GM21723 (cell line): ENCODE data around the gene SGO2.

Experiments
- ATAC-seq: cut with Tn5 transposase; IDR thresholded peaks from one replicate; pipeline ENCODE4 v1.9.1; 2021; ENCODE audit warnings: mild to moderate bottlenecking, moderate library complexity; ENCODE audit not compliant: unreplicated experiment

SGO2 gene

GRCh38 chr2:200588076-200588678 lies 62.2 kb downstream of the SGO2 start:
- no peak for ATAC-seq

GRCh38 chr2:200590090-200590489 lies 64.1 kb downstream of the SGO2 start:
- no peak for ATAC-seq

GRCh38 chr2:200591308-200591707 lies 65.3 kb downstream of the SGO2 start:
- ATAC-seq = no peak

- ATAC-seq = no peak
These were observed 66.5 kb downstream of the SGO2 start for GRCh38 chr2:200592406-200593075.

GRCh38 chr2:200593905-200594304 lies 67.9 kb downstream of the SGO2 start:
- no peak for ATAC-seq

- no peak for ATAC-seq
These were observed 69.9 kb downstream of the SGO2 start for GRCh38 chr2:200595913-200596312.

GRCh38 chr2:200596774-200597570 lies 71.0 kb downstream of the SGO2 start:
- no peak for ATAC-seq

GRCh38 chr2:200599206-200599605 lies 73.2 kb downstream of the SGO2 start:
- ATAC-seq = no peak

- no peak for ATAC-seq
These were observed 74.7 kb downstream of the SGO2 start for GRCh38 chr2:200600549-200601225.

GRCh38 chr2:200602584-200602983 lies 76.6 kb downstream of the SGO2 start:
- ATAC-seq = no peak

- no peak for ATAC-seq
These were observed 78.0 kb downstream of the SGO2 start for GRCh38 chr2:200603972-200604371.

GRCh38 chr2:200604571-200605255 lies 78.7 kb downstream of the SGO2 start:
- no peak for ATAC-seq

GRCh38 chr2:200608341-200609027 lies 82.5 kb downstream of the SGO2 start:
- no peak for ATAC-seq

GRCh38 chr2:200609028-200609614 lies 83.1 kb downstream of the SGO2 start:
- ATAC-seq = no peak

GRCh38 chr2:200610217-200610616 lies 84.2 kb downstream of the SGO2 start:
- peak; percentile 63 for ATAC-seq

GRCh38 chr2:200613692-200614091 lies 87.7 kb downstream of the SGO2 start:
- no peak for ATAC-seq

- no peak for ATAC-seq
These were observed 88.2 kb downstream of the SGO2 start for GRCh38 chr2:200614249-200614648.

GRCh38 chr2:200615247-200615646 lies 89.2 kb downstream of the SGO2 start:
- ATAC-seq = no peak

GRCh38 chr2:200616193-200616592 lies 90.2 kb downstream of the SGO2 start:
- no peak for ATAC-seq

- no peak for ATAC-seq
These were observed 90.6 kb downstream of the SGO2 start for GRCh38 chr2:200616656-200617055.
